Liver (tissue), 3 donors: ENCODE data around the gene RASAL2.

ENCODE experiments used
- EGR1 ChIP-seq, 2 donors: IDR thresholded peaks; 2 replicates each; pipeline ENCODE4 v1.6.1; 2016 to 2018; ENCODE audit warnings: antibody characterized with exemption in 2 of 2, low read depth in 2 of 2
- FOXA1 ChIP-seq: IDR thresholded peaks from 2 replicates; pipeline ENCODE4 v1.6.1; 2016; ENCODE audit warnings: antibody characterized with exemption
- GABPA ChIP-seq, 2 donors: IDR thresholded peaks in 1 of 2; conservative IDR thresholded peaks in 1 of 2; 2 replicates each; pipeline ENCODE4 v1.6.1; 2016; ENCODE audit warnings: antibody characterized with exemption in 2 of 2, mild to moderate bottlenecking in 1 of 2, moderate library complexity in 1 of 2
- JUND ChIP-seq, 2 donors: IDR thresholded peaks; 2 replicates each; pipeline ENCODE4 v1.6.1; 2016; ENCODE audit warnings: antibody characterized with exemption in 2 of 2
- NR2F2 ChIP-seq: IDR thresholded peaks from 2 replicates; pipeline ENCODE4 v1.6.1; 2016; ENCODE audit warnings: antibody characterized with exemption
- RAD21 ChIP-seq, 2 donors: IDR thresholded peaks; 2 replicates each; pipeline ENCODE4 v1.6.1; 2016; ENCODE audit warnings: antibody characterized with exemption in 2 of 2, mild to moderate bottlenecking in 2 of 2
- RXRA ChIP-seq, 2 donors: IDR thresholded peaks; 2 replicates each; pipeline ENCODE4 v1.6.1; 2017 to 2018; ENCODE audit warnings: antibody characterized with exemption in 2 of 2, mild to moderate bottlenecking in 1 of 2
- SP1 ChIP-seq: IDR thresholded peaks from 2 replicates; pipeline ENCODE4 v1.6.1; 2018; ENCODE audit warnings: antibody characterized with exemption, mild to moderate bottlenecking
- TAF1 ChIP-seq: conservative IDR thresholded peaks from 2 replicates; pipeline ENCODE4 v1.6.1; 2016; ENCODE audit warnings: antibody characterized with exemption, mild to moderate bottlenecking
- ZBTB33 ChIP-seq: IDR thresholded peaks from 2 replicates; pipeline ENCODE4 v1.6.1; 2016; ENCODE audit warnings: antibody characterized with exemption
- TF ChIP-seq, protein P1 (sequence below): fragments of 150-350 bp; IDR thresholded peaks from 2 replicates; pipeline ENCODE4 v1.5.1; 2017; ENCODE audit warnings: improper control_type of control experiment, low read depth, low read length; ENCODE audit not compliant: missing input control
- TF ChIP-seq, protein P2 (sequence below): IDR thresholded peaks from 2 replicates; pipeline ENCODE4 v1.6.1; 2016; ENCODE audit warnings: antibody characterized with exemption
- TF ChIP-seq, protein P3 (sequence below): IDR thresholded peaks from 2 replicates; pipeline ENCODE4 v1.6.1; 2016; ENCODE audit warnings: antibody characterized with exemption, mild to moderate bottlenecking
- TF ChIP-seq, protein P4 (sequence below): IDR thresholded peaks from 2 replicates; pipeline ENCODE4 v1.6.1; 2016; ENCODE audit warnings: antibody characterized with exemption
- donor health status: healthy.
- donor health status: healthy.

DNA sequence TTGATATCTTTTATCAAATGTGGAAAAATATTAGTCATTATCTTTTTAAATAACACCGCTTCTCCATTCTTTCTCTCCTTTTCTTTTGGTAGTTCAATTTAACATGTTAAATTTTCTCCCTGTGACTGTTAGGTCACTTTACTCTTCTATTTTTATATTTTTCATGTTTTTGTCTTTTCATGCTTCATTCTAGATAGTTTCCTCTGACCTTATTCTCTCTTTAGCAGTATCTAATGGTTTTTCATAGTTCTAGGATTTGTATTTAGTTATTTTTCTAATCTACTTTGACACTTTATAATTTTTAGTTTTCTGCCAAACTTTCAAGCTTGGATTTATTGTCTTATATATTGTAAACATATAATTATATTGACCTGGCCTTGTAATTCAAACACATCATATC is 116.0 kb downstream of the RASAL2 start:
- TF ChIP-seq SP1 (no peak), EGR1 (IDR thresholded peaks at IDR 0.05; ENCODE audit: low read depth in 2 of 2) (no peak), RAD21 (IDR thresholded peaks at IDR 0.05) (no peak), JUND (IDR thresholded peaks at IDR 0.05) (no peak), FOXA1 (no peak), TAF1 (no peak), ZBTB33 (no peak), NR2F2 (no peak), GABPA (IDR thresholded peaks at IDR 0.05 in 1 of 2, conservative IDR thresholded peaks at IDR 0.05 in 1 of 2) (no peak), RXRA (IDR thresholded peaks at IDR 0.05) (no peak)
- TF ChIP-seq, protein P1, sequence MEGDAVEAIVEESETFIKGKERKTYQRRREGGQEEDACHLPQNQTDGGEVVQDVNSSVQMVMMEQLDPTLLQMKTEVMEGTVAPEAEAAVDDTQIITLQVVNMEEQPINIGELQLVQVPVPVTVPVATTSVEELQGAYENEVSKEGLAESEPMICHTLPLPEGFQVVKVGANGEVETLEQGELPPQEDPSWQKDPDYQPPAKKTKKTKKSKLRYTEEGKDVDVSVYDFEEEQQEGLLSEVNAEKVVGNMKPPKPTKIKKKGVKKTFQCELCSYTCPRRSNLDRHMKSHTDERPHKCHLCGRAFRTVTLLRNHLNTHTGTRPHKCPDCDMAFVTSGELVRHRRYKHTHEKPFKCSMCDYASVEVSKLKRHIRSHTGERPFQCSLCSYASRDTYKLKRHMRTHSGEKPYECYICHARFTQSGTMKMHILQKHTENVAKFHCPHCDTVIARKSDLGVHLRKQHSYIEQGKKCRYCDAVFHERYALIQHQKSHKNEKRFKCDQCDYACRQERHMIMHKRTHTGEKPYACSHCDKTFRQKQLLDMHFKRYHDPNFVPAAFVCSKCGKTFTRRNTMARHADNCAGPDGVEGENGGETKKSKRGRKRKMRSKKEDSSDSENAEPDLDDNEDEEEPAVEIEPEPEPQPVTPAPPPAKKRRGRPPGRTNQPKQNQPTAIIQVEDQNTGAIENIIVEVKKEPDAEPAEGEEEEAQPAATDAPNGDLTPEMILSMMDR, result no peak
- TF ChIP-seq, protein P2, sequence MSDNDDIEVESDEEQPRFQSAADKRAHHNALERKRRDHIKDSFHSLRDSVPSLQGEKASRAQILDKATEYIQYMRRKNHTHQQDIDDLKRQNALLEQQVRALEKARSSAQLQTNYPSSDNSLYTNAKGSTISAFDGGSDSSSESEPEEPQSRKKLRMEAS, result no peak
- TF ChIP-seq, protein P3, sequence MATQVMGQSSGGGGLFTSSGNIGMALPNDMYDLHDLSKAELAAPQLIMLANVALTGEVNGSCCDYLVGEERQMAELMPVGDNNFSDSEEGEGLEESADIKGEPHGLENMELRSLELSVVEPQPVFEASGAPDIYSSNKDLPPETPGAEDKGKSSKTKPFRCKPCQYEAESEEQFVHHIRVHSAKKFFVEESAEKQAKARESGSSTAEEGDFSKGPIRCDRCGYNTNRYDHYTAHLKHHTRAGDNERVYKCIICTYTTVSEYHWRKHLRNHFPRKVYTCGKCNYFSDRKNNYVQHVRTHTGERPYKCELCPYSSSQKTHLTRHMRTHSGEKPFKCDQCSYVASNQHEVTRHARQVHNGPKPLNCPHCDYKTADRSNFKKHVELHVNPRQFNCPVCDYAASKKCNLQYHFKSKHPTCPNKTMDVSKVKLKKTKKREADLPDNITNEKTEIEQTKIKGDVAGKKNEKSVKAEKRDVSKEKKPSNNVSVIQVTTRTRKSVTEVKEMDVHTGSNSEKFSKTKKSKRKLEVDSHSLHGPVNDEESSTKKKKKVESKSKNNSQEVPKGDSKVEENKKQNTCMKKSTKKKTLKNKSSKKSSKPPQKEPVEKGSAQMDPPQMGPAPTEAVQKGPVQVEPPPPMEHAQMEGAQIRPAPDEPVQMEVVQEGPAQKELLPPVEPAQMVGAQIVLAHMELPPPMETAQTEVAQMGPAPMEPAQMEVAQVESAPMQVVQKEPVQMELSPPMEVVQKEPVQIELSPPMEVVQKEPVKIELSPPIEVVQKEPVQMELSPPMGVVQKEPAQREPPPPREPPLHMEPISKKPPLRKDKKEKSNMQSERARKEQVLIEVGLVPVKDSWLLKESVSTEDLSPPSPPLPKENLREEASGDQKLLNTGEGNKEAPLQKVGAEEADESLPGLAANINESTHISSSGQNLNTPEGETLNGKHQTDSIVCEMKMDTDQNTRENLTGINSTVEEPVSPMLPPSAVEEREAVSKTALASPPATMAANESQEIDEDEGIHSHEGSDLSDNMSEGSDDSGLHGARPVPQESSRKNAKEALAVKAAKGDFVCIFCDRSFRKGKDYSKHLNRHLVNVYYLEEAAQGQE, result no peak
- TF ChIP-seq, protein P4, sequence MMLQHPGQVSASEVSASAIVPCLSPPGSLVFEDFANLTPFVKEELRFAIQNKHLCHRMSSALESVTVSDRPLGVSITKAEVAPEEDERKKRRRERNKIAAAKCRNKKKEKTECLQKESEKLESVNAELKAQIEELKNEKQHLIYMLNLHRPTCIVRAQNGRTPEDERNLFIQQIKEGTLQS, result no peak
